Esophagus muscularis mucosa (tissue), 4 donors: Measurements from ENCODE around the gene ANKMY2. TPM values are rescaled to one million over a fixed set of nuclear protein-coding genes. Genes with fewer than 3 reads are reported as not detected.

Experiments used
- DNase-seq: peaks from one replicate; pipeline ENCODE4 v3.0.0-alpha.2; 2017; ENCODE audit errors: extremely low spot score
- H3K27ac ChIP-seq, 4 donors: fragments of 200-600 bp; sonication (generic); replicated peaks in 1 of 4; 1 replicate in 3 of 4; 2 replicates in 1 of 4; pipeline ENCODE4 v1.5.1; 2016 to 2019; ENCODE audit warnings: mild to moderate bottlenecking in 1 of 4
- H3K27me3 ChIP-seq, 4 donors: fragments of 200-600 bp; sonication (generic); one replicate each; pipeline versions ENCODE4 v1.5.1 to v1.6.0; 2016 to 2019
- H3K36me3 ChIP-seq, 4 donors: fragments of 200-600 bp; sonication (generic); one replicate each; pipeline ENCODE4 v1.5.1; 2016 to 2019
- H3K4me1 ChIP-seq, 4 donors: fragments of 200-600 bp; sonication (generic); one replicate each; pipeline ENCODE4 v1.5.1; 2016 to 2019
- H3K4me3 ChIP-seq, 4 donors: fragments of 200-600 bp; sonication (generic); 1 replicate in 2 of 4; 2 replicates in 2 of 4; pipeline ENCODE4 v1.5.1; 2016 to 2019; ENCODE audit warnings: mild to moderate bottlenecking in 4 of 4, moderate library complexity in 1 of 4
- H3K9me3 ChIP-seq, 4 donors: fragments of 200-600 bp; sonication (generic); 1 replicate in 3 of 4; 2 replicates in 1 of 4; pipeline ENCODE4 v1.5.1; 2016 to 2019
- EP300 ChIP-seq: sonication (generic); formaldehyde crosslinking; IDR thresholded peaks from one replicate; pipeline ENCODE4 v1.6.1; 2017; ENCODE audit warnings: antibody characterized with exemption
- POLR2A ChIP-seq: fragments of 450-650 bp; IDR thresholded peaks from one replicate; pipeline ENCODE4 v1.6.1; 2017; ENCODE audit warnings: antibody characterized with exemption, moderate library complexity, mild to moderate bottlenecking, low read depth
- POLR2AphosphoS5 ChIP-seq, 2 donors: sonication (generic); formaldehyde crosslinking; IDR thresholded peaks; one replicate each; pipeline ENCODE4 v1.6.1; 2017; ENCODE audit warnings: antibody characterized with exemption in 2 of 2
- WGBS: methylation state at CpG from one replicate; pipeline ENCODE4 v1.1.5; 2018; 5-methylcytosine and 5-hydroxymethylcytosine counted together
- intact Hi-C: fragments of 100-400 bp; cut with DNase I; formaldehyde crosslinking; loops from one replicate; pipeline ENCODE4 v1.15.1; 2023
- total RNA-seq, 4 donors: library from RNA; depleted of rRNA; stranded (reverse); fragments of >200 nt; gene quantifications; one replicate each; pipeline versions ENCODE4 v1.1.0 to v1.2.1, GENCODE V29; 2016
- TF ChIP-seq, protein P1 (sequence below), 3 experiments: fragments of 200-600 bp in 2 of 3; fragments of 450-650 bp in 1 of 3; sonication (generic) in 2 of 3; IDR thresholded peaks; one replicate each; pipeline ENCODE4 v1.5.1; 2017 to 2019; ENCODE audit warnings: antibody characterized with exemption in 3 of 3, mild to moderate bottlenecking in 2 of 3, moderate library complexity in 1 of 3

Gene ANKMY2
- total RNA-seq, 4 donors from 2014 or later: 12.4 to 24.9 (median 17.6) TPM

DNA sequence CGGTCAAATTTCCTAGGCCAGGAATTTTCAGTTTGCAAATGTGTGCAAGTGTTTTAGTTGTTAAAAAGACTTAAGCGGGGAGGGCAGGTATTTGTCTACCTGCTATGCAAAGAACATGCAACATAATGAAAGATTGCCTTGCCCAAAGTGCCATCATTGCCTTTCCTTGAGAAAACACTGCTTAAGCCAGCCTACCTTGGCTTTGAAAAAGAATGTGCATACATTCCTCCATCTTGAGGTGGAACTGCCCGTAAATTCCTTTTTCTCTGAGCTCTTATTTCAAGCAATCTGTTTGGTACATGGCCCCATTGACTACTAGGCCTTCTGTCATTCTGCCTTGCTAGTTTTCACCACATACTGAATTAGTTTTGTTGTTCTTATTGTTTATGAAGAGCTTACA, 29.7 kb upstream of the ANKMY2 start:
- Histone ChIP-seq H3K27ac (no peak overlapping the region), H3K4me1 (peaks cover 0 to 2% (median under 1%) of the 10 kb centered on the region in 4 donors), H3K4me3 (no peak overlapping the region), H3K27me3 (no peaks in the 10 kb centered on the region), H3K36me3 (peaks cover 11 to 40% (median 24%) of the 10 kb centered on the region in 4 donors), H3K9me3 (no peaks in the 10 kb centered on the region)
- 91% methylated on average over 3 of the region's 3 CpGs for WGBS
- no peak for TF ChIP-seq EP300
- TF ChIP-seq POLR2A: no peak
- TF ChIP-seq, protein P1, sequence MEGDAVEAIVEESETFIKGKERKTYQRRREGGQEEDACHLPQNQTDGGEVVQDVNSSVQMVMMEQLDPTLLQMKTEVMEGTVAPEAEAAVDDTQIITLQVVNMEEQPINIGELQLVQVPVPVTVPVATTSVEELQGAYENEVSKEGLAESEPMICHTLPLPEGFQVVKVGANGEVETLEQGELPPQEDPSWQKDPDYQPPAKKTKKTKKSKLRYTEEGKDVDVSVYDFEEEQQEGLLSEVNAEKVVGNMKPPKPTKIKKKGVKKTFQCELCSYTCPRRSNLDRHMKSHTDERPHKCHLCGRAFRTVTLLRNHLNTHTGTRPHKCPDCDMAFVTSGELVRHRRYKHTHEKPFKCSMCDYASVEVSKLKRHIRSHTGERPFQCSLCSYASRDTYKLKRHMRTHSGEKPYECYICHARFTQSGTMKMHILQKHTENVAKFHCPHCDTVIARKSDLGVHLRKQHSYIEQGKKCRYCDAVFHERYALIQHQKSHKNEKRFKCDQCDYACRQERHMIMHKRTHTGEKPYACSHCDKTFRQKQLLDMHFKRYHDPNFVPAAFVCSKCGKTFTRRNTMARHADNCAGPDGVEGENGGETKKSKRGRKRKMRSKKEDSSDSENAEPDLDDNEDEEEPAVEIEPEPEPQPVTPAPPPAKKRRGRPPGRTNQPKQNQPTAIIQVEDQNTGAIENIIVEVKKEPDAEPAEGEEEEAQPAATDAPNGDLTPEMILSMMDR (IDR thresholded peaks at IDR 0.05): no peak
- no peak for DNase-seq
- intact Hi-C loops: no loop called here

- TF ChIP-seq POLR2AphosphoS5 (IDR thresholded peaks at IDR 0.05): no peak
- no peak for TF ChIP-seq EP300
- no peak for TF ChIP-seq POLR2A
- TF ChIP-seq, protein P1 (IDR thresholded peaks at IDR 0.05): no peak
- intact Hi-C loops: no loop called here
- DNase-seq: no peak
- H3K4me3 ChIP-seq: no peak overlapping the region
- no peak overlapping the region for H3K27ac ChIP-seq
- no peaks in the 10 kb centered on the region for H3K9me3 ChIP-seq
- H3K27me3 ChIP-seq: no peaks in the 10 kb centered on the region
- 98% methylated on average over 3 of the region's 3 CpGs for WGBS
- H3K36me3 ChIP-seq: peaks cover 11 to 26% (median 20%) of the 10 kb centered on the region in 4 donors
- H3K4me1 ChIP-seq: peaks cover 6 to 34% (median 33%) of the 10 kb centered on the region in 4 donors
Observed at GRCh38 chr7:16671811-16672210, 26.3 kb upstream of the ANKMY2 start.

- Histone ChIP-seq H3K27ac (peak overlapping the region in 1 of 4 donors; percentile 53), H3K4me3 (no peak overlapping the region), H3K27me3 (no peaks in the 10 kb centered on the region), H3K4me1 (peaks cover 6 to 36% (median 35%) of the 10 kb centered on the region in 4 donors), H3K36me3 (peaks cover 7 to 25% (median 16%) of the 10 kb centered on the region in 4 donors), H3K9me3 (no peaks in the 10 kb centered on the region)
- no peak for DNase-seq
- TF ChIP-seq POLR2AphosphoS5 (IDR thresholded peaks at IDR 0.05): no peak
- TF ChIP-seq POLR2A: no peak
- no peak for TF ChIP-seq EP300
- TF ChIP-seq, protein P1 (IDR thresholded peaks at IDR 0.05): no peak
- intact Hi-C loops: no loop called here
- 96% methylated on average over 4 of the region's 4 CpGs for WGBS
Observed at GRCh38 chr7:16670731-16671344, 25.3 kb upstream of the ANKMY2 start.

- peaks cover under 1 to 16% (median 8%) of the 10 kb centered on the region in 4 donors for H3K36me3 ChIP-seq
- no peak overlapping the region for H3K4me3 ChIP-seq
- H3K4me1 ChIP-seq: peaks cover 6 to 36% (median 35%) of the 10 kb centered on the region in 4 donors
- no peaks in the 10 kb centered on the region for H3K27me3 ChIP-seq
- TF ChIP-seq, protein P1 (IDR thresholded peaks at IDR 0.05): no peak
- no peak for TF ChIP-seq POLR2AphosphoS5 (IDR thresholded peaks at IDR 0.05)
- TF ChIP-seq POLR2A: no peak
- TF ChIP-seq EP300: no peak
- intact Hi-C loops: no loop called here
- no peaks in the 10 kb centered on the region for H3K9me3 ChIP-seq
- 29% methylated on average over 1 of the region's 1 CpG for WGBS
- DNase-seq: no peak
- H3K27ac ChIP-seq: peak overlapping the region in 1 of 4 donors; percentile 53
Observed at GRCh38 chr7:16670021-16670420, 24.5 kb upstream of the ANKMY2 start.
